CD4-positive, alpha-beta T cell (primary cell): ENCODE measurements around the gene SOSTDC1. TPM values are rescaled to one million over a fixed set of nuclear protein-coding genes. Genes with fewer than 3 reads are reported as not detected.
"Not testable (repeated sequence)": the region's sequence is repeated elsewhere in the genome, so short reads cannot be mapped to it uniquely, and the experiment has no call there.

Experiments
- ATAC-seq: fragments of 200-7000 bp; cut with Tn5 transposase; one replicate; pipeline ENCODE4 v1.10.0; 2022; ENCODE audit warnings: mild to moderate bottlenecking; ENCODE audit not compliant: poor library complexity
- CTCF ChIA-PET: fragments of 350-600 bp; sonication (Branson Sonifier 250); formaldehyde crosslinking; loops from one replicate; lab custom pipeline; 2021; ENCODE audit warnings: antibody characterized with exemption, inconsistent platforms; lab: Charles Lee
- POLR2A ChIA-PET: fragments of 350-600 bp; sonication (Branson Sonifier 250); formaldehyde crosslinking; loops from one replicate; lab custom pipeline; 2021; ENCODE audit warnings: antibody characterized with exemption, inconsistent platforms; lab: Charles Lee
- DNase-seq, 14 experiments: peaks; one replicate each; pipeline ENCODE4 v3.0.0-alpha.2; 2013 to 2020; ENCODE audit warnings: mixed read lengths in 2 of 14
- H3K27ac ChIP-seq, 2 donors: one replicate each; pipeline versions ENCODE4 v1.5.1 to v1.7.0; 2013; ENCODE audit warnings: low read length in 2 of 2, low read depth in 1 of 2, mild to moderate bottlenecking in 1 of 2
- H3K27me3 ChIP-seq, 2 experiments: 1 replicate in 1 of 2; 2 replicates in 1 of 2; pipeline versions ENCODE4 v1.6.1 to v1.7.0; 2013; ENCODE audit warnings: low read length in 2 of 2, control low read depth in 1 of 2, mild to moderate bottlenecking in 1 of 2, moderate library complexity in 1 of 2; ENCODE audit not compliant: insufficient read depth in 2 of 2, control insufficient read depth in 1 of 2
- H3K36me3 ChIP-seq: one replicate; pipeline ENCODE4 v1.6.1; 2013; ENCODE audit warnings: low read length, control low read depth; ENCODE audit not compliant: insufficient read depth
- H3K4me1 ChIP-seq: one replicate; pipeline ENCODE4 v1.6.1; 2013; ENCODE audit warnings: low read length, control low read depth; ENCODE audit not compliant: insufficient read depth
- H3K4me3 ChIP-seq: one replicate; pipeline ENCODE4 v1.5.1; 2013; ENCODE audit warnings: mild to moderate bottlenecking, low read length, moderate library complexity
- H3K9me3 ChIP-seq, 2 experiments: 1 replicate in 1 of 2; 2 replicates in 1 of 2; pipeline versions ENCODE4 v1.6.1 to v1.7.0; 2013; ENCODE audit warnings: low read length in 2 of 2, mild to moderate bottlenecking in 2 of 2, control low read depth in 1 of 2, moderate library complexity in 1 of 2; ENCODE audit not compliant: control insufficient read depth in 1 of 2, insufficient read depth in 1 of 2
- H3K27ac Mint-ChIP-seq: one replicate; pipeline ENCODE4 v1.8.0; 2020; ENCODE audit warnings: mixed read lengths
- H3K27me3 Mint-ChIP-seq: one replicate; pipeline ENCODE4 v1.8.0; 2021; ENCODE audit warnings: mixed read lengths
- H3K36me3 Mint-ChIP-seq: one replicate; pipeline ENCODE4 v1.8.0; 2021; ENCODE audit warnings: low read depth, mixed read lengths
- H3K4me1 Mint-ChIP-seq: one replicate; pipeline ENCODE4 v1.8.0; 2021; ENCODE audit warnings: low read depth, mixed read lengths
- H3K4me3 Mint-ChIP-seq: one replicate; pipeline ENCODE4 v1.8.0; 2020; ENCODE audit warnings: mild to moderate bottlenecking, mixed read lengths
- H3K9me3 Mint-ChIP-seq: one replicate; pipeline ENCODE4 v1.8.0; 2020; ENCODE audit warnings: mixed read lengths
- CTCF ChIP-seq: fragments of 200-600 bp; IDR thresholded peaks from one replicate; pipeline ENCODE4 v1.8.0; 2022; ENCODE audit warnings: antibody characterized with exemption, mild to moderate bottlenecking
- intact Hi-C, 2 experiments: fragments of 100-400 bp; cut with DNase I in 1 of 2; cut with micrococcal nuclease in 1 of 2; formaldehyde crosslinking; loops; one replicate each; pipeline versions ENCODE4 v1.15.1 to v1.9.0; 2023 to 2025; cut with DNase I, micrococcal nuclease
- total RNA-seq, 174 experiments: library from RNA in 2 of 174; stranded (reverse) in 2 of 174; gene quantifications; one replicate each; pipeline ENCODE4 v1.2.3 and lab custom pipeline; 2021 to 2026

SOSTDC1 gene
- total RNA-seq, 2 experiments from 2014 or later: not detected

- ChIA-PET CTCF (no interaction called here), POLR2A (no interaction called here)
- no peaks in the 10 kb centered on the region for H3K4me1 ChIP-seq
- H3K4me3 ChIP-seq: no peak overlapping the region
- no peaks in the 10 kb centered on the region for H3K9me3 ChIP-seq
- intact Hi-C loops: no loop called here
- Mint-ChIP-seq H3K36me3 (no peaks in the 10 kb centered on the region), H3K9me3 (no peaks in the 10 kb centered on the region), H3K27ac (no peak overlapping the region), H3K4me1 (no peaks in the 10 kb centered on the region), H3K4me3 (no peak overlapping the region), H3K27me3 (no peaks in the 10 kb centered on the region)
- no peaks in the 10 kb centered on the region for H3K36me3 ChIP-seq
- no peak for TF ChIP-seq CTCF
- no peak for DNase-seq
- ATAC-seq: no peak
- no peak overlapping the region for H3K27ac ChIP-seq
- no peaks in the 10 kb centered on the region for H3K27me3 ChIP-seq
Measured at GRCh38 chr7:16447876-16448275, 17.7 kb downstream of the SOSTDC1 start.

- intact Hi-C loops: no loop called here
- H3K4me3 ChIP-seq: no peak overlapping the region
- H3K9me3 ChIP-seq: no peaks in the 10 kb centered on the region
- no peaks in the 10 kb centered on the region for H3K9me3 Mint-ChIP-seq
- H3K27me3 Mint-ChIP-seq: no peaks in the 10 kb centered on the region
- DNase-seq (no peak), ATAC-seq (no peak)
- H3K4me1 ChIP-seq: no peaks in the 10 kb centered on the region
- H3K27ac ChIP-seq: no peak overlapping the region
- H3K27me3 ChIP-seq: no peaks in the 10 kb centered on the region
- TF ChIP-seq CTCF: no peak
- ChIA-PET CTCF (no interaction called here), POLR2A (no interaction called here)
- H3K4me1 Mint-ChIP-seq: no peaks in the 10 kb centered on the region
- H3K27ac Mint-ChIP-seq: no peak overlapping the region
- H3K4me3 Mint-ChIP-seq: no peak overlapping the region
- H3K36me3 Mint-ChIP-seq: no peaks in the 10 kb centered on the region
- no peaks in the 10 kb centered on the region for H3K36me3 ChIP-seq
Measured at GRCh38 chr7:16446508-16446907, 19.0 kb downstream of the SOSTDC1 start.

- H3K36me3 Mint-ChIP-seq, H3K4me1 ChIP-seq, DNase-seq, CTCF ChIA-PET, H3K9me3 Mint-ChIP-seq, H3K27ac ChIP-seq, H3K27me3 ChIP-seq, H3K27me3 Mint-ChIP-seq, POLR2A ChIA-PET, ATAC-seq, H3K4me1 Mint-ChIP-seq, H3K4me3 Mint-ChIP-seq, H3K9me3 ChIP-seq, H3K4me3 ChIP-seq, intact Hi-C loops, H3K36me3 ChIP-seq, H3K27ac Mint-ChIP-seq: not testable (repeated sequence)
Measured at GRCh38 chr7:16443871-16444270, 21.7 kb downstream of the SOSTDC1 start.

- DNase-seq (no peak), ATAC-seq (no peak)
- peaks cover 5% of the 10 kb centered on the region for H3K27me3 Mint-ChIP-seq
- no peaks in the 10 kb centered on the region for H3K9me3 ChIP-seq
- H3K9me3 Mint-ChIP-seq: no peaks in the 10 kb centered on the region
- H3K4me1 ChIP-seq: no peaks in the 10 kb centered on the region
- no peaks in the 10 kb centered on the region for H3K27me3 ChIP-seq
- no peak overlapping the region for H3K4me3 ChIP-seq
- H3K27ac Mint-ChIP-seq: no peak overlapping the region
- H3K27ac ChIP-seq: no peak overlapping the region
- POLR2A ChIA-PET: no interaction called here
- intact Hi-C loops: no loop called here
- no peaks in the 10 kb centered on the region for H3K4me1 Mint-ChIP-seq
- H3K36me3 Mint-ChIP-seq: no peaks in the 10 kb centered on the region
- no peak overlapping the region for H3K4me3 Mint-ChIP-seq
- TF ChIP-seq CTCF: no peak
- no peaks in the 10 kb centered on the region for H3K36me3 ChIP-seq
- CTCF ChIA-PET: no interaction called here
Measured at GRCh38 chr7:16438988-16439387, 26.6 kb downstream of the SOSTDC1 start.
